Kidney (tissue), 14 donors: ENCODE results near the gene PCNX1. TPM values are rescaled to one million over a fixed set of nuclear protein-coding genes. Genes with fewer than 3 reads are reported as not detected.

Experiments
- DNase-seq, 5 donors: peaks; one replicate each; pipeline ENCODE4 v3.0.0-alpha.2; 2013 to 2020
- FAIRE-seq: peaks from 2 replicates; lab custom pipeline; 2012; peaks lifted over from hg19 to GRCh38; lab: Jason Lieb, UNC
- H3K27ac ChIP-seq, 2 donors: one replicate each; pipeline ENCODE4 v1.7.0; 2013; ENCODE audit warnings: low read depth in 2 of 2, low read length in 2 of 2, inconsistent platforms in 1 of 2
- H3K27me3 ChIP-seq: one replicate; pipeline ENCODE4 v1.7.1; 2013; ENCODE audit warnings: low read length, inconsistent platforms; ENCODE audit not compliant: control insufficient read depth, insufficient read depth
- H3K36me3 ChIP-seq, 3 donors: one replicate each; pipeline versions ENCODE4 v1.7.0 to v1.7.1; 2013; ENCODE audit warnings: low read length in 3 of 3, control low read depth in 1 of 3, inconsistent platforms in 1 of 3; ENCODE audit not compliant: insufficient read depth in 3 of 3, control insufficient read depth in 2 of 3
- H3K4me1 ChIP-seq, 3 donors: one replicate each; pipeline versions ENCODE4 v1.7.0 to v1.7.1; 2013; ENCODE audit warnings: low read length in 3 of 3, inconsistent platforms in 1 of 3, low read depth in 1 of 3; ENCODE audit not compliant: control insufficient read depth in 2 of 3, insufficient read depth in 2 of 3
- H3K4me3 ChIP-seq, 3 donors: one replicate each; pipeline versions ENCODE4 v1.7.0 to v1.8.1; 2013; ENCODE audit warnings: low read length in 3 of 3, control low read depth in 1 of 3, inconsistent platforms in 1 of 3
- H3K9ac ChIP-seq, 3 donors: one replicate each; pipeline versions ENCODE4 v1.7.0 to v1.7.1; 2013; ENCODE audit warnings: low read length in 3 of 3, control low read depth in 1 of 3, inconsistent platforms in 1 of 3
- H3K9me3 ChIP-seq, 3 donors: one replicate each; pipeline versions ENCODE4 v1.7.0 to v1.7.1; 2013; ENCODE audit warnings: low read length in 3 of 3, control low read depth in 1 of 3, inconsistent platforms in 1 of 3; ENCODE audit not compliant: control insufficient read depth in 2 of 3, insufficient read depth in 1 of 3
- intact Hi-C: fragments of 100-400 bp; cut with DNase I; formaldehyde crosslinking; loops from one replicate; pipeline ENCODE4 v1.11.1; 2022
- polyA plus RNA-seq: library from polyadenylated mRNA; stranded (reverse); fragments of 350-450 nt; fragmentation: Illumina TruSeq; extraction: RNeasy Lipid Tissue Mini Kit (QIAGEN cat#74804); gene quantifications from one replicate; pipeline ENCODE4 v1.2.3, GENCODE V29; 2014; ENCODE audit warnings: low read depth, low replicate concordance; ENCODE audit not compliant: insufficient read depth
- total RNA-seq: library from RNA; stranded (reverse); fragmentation: NEBNext Ultra II Directional; extraction: Animal tissue kit (Norgen Biotek cat#: 25700); gene quantifications from one replicate; pipeline ENCODE4 v1.2.1, GENCODE V29; 2021
- TF ChIP-seq, protein P1 (sequence below): IDR thresholded peaks from 3 replicates; pipeline ENCODE4 v1.5.1; 2012; ENCODE audit warnings: mild to moderate bottlenecking, moderate library complexity, borderline replicate concordance; ENCODE audit not compliant: insufficient read depth; ENCODE audit errors: extremely low read depth
- donor health status: control.
- donor health status: control.
- donor health status: control.
- donor health status: control.
- donor health status: control.
- donor health status: DM: yes; HTN: yes; CAD: no.
- donor health status: Normal renal cell carcinoma (clear cell type).

Gene PCNX1
- total and polyA plus RNA-seq, 2 donors from 2014 or later = 16.2 to 55.2 TPM

DNA sequence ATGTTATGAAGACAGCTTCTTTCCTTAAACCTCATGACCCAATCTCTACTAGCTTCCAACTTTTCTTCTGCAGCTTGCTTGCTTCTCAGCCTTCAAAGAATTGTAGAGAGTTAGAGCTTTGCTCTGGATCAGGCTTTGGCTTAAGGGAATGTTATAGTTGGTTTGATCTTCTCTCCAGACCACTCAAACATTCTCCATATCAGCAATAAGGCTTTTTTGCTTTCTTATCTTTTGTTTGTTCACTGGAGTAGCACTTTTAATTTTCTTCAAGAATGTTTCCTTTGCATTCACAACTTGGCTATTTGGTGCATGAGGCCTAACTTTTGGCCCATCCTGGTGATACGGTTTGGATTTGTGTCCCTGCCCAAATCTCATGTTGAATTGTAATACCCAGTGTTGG is 163.8 kb downstream of the PCNX1 start:
- no peak overlapping the region for H3K27ac ChIP-seq
- FAIRE-seq = no peak
- DNase-seq = no peak
- no peaks in the 10 kb centered on the region for H3K27me3 ChIP-seq
- intact Hi-C loops = no loop called here
- H3K36me3 ChIP-seq = peaks cover 12 to 24% (median 15%) of the 10 kb centered on the region in 3 donors
- H3K4me3 ChIP-seq = no peak overlapping the region
- H3K9ac ChIP-seq = no peak overlapping the region
- peaks cover 0 to 2% (median 0%) of the 10 kb centered on the region in 3 donors for H3K9me3 ChIP-seq
- TF ChIP-seq, protein P1, sequence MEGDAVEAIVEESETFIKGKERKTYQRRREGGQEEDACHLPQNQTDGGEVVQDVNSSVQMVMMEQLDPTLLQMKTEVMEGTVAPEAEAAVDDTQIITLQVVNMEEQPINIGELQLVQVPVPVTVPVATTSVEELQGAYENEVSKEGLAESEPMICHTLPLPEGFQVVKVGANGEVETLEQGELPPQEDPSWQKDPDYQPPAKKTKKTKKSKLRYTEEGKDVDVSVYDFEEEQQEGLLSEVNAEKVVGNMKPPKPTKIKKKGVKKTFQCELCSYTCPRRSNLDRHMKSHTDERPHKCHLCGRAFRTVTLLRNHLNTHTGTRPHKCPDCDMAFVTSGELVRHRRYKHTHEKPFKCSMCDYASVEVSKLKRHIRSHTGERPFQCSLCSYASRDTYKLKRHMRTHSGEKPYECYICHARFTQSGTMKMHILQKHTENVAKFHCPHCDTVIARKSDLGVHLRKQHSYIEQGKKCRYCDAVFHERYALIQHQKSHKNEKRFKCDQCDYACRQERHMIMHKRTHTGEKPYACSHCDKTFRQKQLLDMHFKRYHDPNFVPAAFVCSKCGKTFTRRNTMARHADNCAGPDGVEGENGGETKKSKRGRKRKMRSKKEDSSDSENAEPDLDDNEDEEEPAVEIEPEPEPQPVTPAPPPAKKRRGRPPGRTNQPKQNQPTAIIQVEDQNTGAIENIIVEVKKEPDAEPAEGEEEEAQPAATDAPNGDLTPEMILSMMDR = no peak
- no peaks in the 10 kb centered on the region for H3K4me1 ChIP-seq

DNA sequence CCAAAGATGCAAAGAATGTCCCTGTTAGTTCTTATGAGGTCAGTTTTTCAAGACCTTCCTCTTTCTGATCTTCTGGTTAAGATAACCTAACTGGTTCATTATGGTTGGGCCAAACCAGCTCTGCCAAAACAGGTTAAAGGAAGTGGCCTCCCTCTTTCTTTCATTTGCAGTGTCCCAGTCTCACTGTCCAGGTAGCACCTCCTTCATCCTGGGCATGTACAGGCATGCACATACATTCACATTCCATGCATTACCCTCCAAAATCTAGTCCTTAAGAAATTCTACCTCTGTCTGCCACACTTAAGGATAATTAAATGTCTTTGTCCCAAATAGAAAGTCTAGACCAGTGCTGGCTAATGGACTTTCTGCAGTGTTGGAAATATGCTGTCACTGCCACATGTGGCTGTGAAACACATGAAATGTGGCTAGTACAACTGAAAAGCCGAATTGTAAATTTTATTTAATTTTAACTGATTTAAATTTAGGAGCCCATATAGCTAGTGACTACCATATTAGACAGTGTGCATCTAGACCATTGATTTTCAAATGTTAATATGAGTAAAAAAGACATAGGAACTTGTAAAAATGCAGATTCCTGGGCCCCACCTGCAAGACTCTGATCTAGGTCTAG is 169.3 kb downstream of the PCNX1 start:
- Histone ChIP-seq H3K9me3 (peaks cover 0 to 10% (median 3%) of the 10 kb centered on the region in 3 donors), H3K4me3 (no peak overlapping the region), H3K27ac (no peak overlapping the region), H3K4me1 (no peaks in the 10 kb centered on the region), H3K27me3 (no peaks in the 10 kb centered on the region), H3K36me3 (peaks cover 26 to 33% (median 26%) of the 10 kb centered on the region in 3 donors), H3K9ac (no peak overlapping the region)
- FAIRE-seq (no peak), DNase-seq (no peak)
- TF ChIP-seq, protein P1 = no peak
- intact Hi-C loops = no loop called here

DNA sequence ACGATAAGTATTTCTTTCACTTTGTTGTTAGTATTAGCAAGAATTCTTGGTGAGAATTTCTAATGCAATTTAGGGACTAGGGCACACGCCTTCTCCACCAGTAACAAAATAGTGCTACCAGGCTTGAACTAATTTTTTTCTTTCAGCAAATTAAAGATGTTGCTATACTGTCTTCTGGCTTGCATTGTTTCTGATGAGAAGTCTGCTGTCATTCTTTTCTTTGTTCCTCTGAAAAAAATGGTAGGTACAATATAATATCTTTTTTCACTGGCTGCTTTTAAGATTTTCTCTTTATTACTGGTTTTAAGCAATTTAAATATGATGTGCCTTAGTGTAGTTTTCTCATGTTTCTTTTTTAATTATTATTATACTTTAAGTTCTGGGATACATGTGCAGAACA is 171.2 kb downstream of the PCNX1 start:
- intact Hi-C loops = no loop called here
- no peak for FAIRE-seq
- H3K4me3 ChIP-seq = no peak overlapping the region

More for the DNA sequence above, 171.2 kb downstream of the PCNX1 start:
- Histone ChIP-seq H3K9ac (no peak overlapping the region), H3K27me3 (no peaks in the 10 kb centered on the region), H3K27ac (no peak overlapping the region), H3K4me1 (no peaks in the 10 kb centered on the region), H3K9me3 (peaks cover 0 to 10% (median 3%) of the 10 kb centered on the region in 3 donors), H3K36me3 (peaks cover 22 to 33% (median 24%) of the 10 kb centered on the region in 3 donors)
- DNase-seq = no peak
- TF ChIP-seq, protein P1 = no peak
